Ecto neural progenitor cell (in vitro differentiated cells): Measurements from ENCODE around the gene DAG1.

Source experiments
- DNase-seq: peaks from one replicate; pipeline ENCODE4 v3.0.0-alpha.2; 2018; ENCODE audit warnings: low spot score

Gene DAG1

DNA sequence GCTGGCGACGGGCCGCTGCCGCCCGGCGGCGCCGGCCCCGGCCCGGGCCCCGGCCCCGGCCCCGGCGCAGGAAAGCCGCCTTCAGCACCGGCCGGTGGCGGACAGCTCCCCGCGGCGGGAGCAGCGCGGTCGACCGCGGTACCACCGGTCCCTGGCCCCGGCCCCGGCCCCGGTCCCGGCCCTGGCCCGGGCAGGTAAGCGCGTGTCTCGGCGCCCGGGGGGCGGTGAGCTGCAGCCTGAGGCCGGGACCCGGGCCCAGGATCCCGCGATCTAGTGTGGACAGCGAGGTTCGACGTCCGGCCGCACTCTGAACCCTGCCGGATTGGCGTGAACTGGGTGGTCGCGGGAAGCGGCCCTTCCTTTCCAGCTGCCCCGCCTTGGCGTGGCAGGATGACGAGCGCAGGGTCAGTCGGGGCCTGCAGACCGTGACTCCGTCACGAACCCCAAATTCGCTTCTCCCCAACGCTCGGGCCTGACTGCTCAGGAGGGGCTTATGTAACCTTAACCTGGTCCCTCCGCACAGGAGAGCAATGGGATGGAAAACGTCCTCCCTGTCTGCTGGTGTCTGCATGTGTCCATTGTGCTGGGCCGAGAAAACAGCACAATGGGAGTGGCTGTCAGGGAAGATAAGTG, 84.7 kb downstream of the DAG1 start:
- peak; percentile 87 for DNase-seq

GRCh38 chr3:49556500-49557275, 86.6 kb downstream of the DAG1 start:
- no peak for DNase-seq

DNA sequence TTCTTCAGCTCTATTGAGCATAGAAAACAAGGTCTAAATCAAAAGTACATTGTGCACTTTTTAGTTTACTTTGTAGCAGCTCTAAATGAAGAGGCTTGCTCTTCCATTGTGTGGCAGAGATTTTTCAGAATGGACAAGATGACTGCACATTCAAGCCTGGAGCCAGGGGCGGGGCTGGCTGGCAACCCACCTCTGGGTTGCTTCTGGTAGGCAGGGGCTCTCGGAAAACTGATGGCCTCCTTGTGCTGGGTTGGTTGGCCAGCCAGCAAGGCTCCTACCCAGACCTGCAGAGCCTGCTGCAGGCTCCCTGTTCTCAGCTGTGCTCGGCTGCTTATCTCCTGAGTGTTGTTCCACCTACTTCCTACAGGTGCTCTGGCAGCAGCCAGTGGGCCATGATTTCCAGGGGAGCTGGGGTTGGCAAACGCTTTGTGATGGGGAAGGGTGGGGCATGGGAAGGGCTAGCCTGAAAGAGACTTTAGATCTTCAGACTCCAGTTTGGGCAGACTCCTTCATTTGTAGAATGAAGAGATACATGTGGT, 93.0 kb downstream of the DAG1 start:
- DNase-seq, result no peak

DNA sequence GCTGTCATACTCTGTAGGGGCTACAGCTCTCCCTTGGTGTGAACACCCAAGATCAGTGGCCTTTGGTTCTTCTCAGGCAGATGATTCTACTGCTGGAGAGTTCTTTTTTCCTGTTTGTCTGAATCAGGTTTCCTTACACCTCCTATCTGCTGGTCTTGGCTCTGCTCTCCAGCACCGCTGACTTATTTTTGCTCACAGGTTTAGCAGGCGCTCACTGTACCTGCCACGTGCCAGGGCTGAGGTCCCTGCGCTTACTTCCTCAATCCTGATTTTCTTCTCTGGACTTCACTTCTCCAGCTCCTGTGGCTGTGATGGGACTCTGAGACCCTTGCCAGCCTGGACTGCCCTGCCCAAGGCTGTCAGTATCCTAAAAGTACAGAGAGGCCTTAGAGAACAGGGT, 93.7 kb downstream of the DAG1 start:
- no peak for DNase-seq

GRCh38 chr3:49566312-49566711, 96.2 kb downstream of the DAG1 start:
- DNase-seq, result no peak

GRCh38 chr3:49567406-49567805, 97.3 kb downstream of the DAG1 start:
- DNase-seq, result no peak

DNA sequence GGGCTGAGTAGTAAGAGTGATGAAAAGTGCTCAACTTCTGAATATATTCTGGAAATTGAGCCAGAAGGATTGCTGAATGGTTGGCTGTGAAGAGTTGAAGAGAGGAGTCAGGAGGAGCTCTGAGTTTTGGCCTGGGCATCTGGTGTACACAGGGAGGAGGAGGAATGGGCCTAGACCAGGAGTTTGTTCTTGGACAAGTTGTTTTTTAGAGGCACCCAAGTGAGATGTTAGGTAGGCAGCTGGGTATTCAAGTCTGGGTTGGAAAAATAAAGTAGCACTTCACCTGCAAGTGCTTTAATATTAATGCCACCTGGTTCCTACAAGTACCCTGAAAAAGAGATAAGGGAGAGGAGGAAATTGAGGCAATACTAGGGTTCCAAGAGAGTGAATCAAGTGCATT, 98.9 kb downstream of the DAG1 start:
- no peak for DNase-seq

GRCh38 chr3:49570028-49570654, 100.1 kb downstream of the DAG1 start:
- no peak for DNase-seq

GRCh38 chr3:49582177-49582576, 112.1 kb downstream of the DAG1 start:
- no peak for DNase-seq
